NOMO-1 treated with DMSO at 0.1 percent for 48 hours (cell line): ENCODE results near the gene BTBD9.
"Not testable (repeated sequence)": the region's sequence is repeated elsewhere in the genome, so short reads cannot be mapped to it uniquely, and the experiment has no call there.

ENCODE experiments used
- DNase-seq: peaks from one replicate; lab custom pipeline; 2025; ENCODE audit not compliant: unreplicated experiment; lab: John Stamatoyannopoulos, UW

Gene BTBD9

DNA sequence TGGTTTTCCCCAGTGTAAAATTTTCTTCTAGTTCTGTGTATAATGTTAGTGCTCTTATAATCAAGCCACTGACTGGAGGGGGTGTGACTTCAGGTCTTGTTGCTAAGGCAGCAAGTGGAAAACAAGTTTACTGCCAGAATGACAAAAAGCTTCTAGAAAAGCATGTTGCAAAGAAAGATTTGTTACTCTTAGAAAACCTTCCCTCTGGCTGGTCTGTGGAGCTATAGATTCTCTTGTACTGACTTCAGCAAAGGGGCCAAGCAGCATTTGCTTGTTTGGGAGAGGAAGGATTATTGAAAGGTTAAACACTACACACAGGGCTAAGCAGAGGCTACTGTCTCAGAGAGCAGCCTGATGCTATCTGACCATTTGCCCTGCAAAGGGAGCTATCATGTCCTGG lies 288.8 kb downstream of the BTBD9 start:
- DNase-seq: no peak

DNA sequence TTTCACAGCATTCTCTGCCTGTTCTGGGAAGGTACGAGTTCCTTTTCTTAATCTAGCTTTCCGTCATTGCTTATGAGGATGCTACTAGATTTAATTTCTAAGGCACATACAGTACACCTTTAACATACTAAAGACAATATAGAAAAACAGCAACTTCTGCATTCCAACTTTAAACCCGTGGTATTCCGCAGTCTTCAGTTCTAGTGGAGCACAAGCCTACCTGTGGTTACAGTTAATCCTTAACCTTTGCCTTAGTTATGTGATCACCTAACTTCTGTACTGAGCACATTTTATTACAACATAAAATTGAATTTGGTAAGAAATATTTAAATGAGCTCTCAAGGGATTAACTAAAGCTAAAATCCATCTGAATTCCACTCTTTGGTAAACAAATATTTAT lies 289.5 kb downstream of the BTBD9 start:
- DNase-seq: no peak

DNA sequence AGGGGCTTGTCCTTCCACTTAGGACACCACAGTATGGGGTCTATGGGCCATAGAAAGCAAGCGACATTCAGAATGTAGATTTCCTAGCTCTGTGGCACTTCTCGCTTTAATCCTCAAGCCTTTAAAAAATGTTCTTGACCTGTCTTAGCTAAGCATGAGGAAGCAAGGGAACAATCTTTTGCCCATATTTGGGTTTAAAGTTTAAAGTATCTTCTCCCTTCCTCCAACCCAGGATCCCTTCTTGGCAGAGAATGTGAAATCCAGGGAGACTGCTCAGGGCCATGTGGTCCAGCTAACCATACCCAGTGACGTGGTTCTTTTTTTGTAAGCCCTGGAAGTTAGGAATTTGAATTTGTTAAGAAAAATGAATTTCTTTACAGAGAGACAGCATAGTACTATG lies 289.9 kb downstream of the BTBD9 start:
- no peak for DNase-seq

DNA sequence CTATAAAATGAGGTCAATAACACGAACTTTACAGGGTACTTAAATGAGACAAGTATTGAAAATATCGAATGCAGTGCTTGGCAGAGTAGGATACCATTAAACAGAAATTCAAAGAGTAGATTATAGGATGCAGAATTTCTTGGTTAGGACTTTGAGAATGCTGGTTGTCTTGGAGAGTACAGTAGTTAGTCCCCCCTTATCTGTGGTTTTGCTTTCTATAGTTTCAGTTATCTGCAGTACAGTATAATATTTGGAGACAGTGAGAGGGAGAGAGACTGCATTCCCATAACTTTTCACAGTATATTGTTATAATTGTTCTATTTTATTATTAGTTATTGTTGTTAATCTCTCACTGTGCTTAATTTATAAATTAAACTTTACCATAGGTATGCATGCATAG lies 290.5 kb downstream of the BTBD9 start:
- no peak for DNase-seq

DNA sequence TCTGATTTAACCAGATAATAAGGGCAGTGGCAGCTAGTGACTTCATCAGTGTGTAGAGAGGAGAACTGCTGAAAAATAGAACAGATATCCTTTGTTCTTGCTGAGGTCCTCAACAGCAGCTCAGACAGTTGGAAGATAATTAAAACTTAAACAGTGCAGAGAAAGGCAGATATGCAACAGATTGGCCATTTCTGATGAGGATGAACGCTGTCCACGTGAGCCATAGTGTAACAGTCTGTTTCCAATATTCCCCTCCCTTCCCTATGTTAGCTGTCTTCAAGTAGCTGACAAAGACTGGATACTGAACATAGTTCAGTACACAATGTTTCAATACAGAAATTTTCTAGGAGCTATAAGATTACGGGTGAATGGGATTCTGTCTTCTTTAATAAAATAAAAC lies 291.4 kb downstream of the BTBD9 start:
- no peak for DNase-seq

DNA sequence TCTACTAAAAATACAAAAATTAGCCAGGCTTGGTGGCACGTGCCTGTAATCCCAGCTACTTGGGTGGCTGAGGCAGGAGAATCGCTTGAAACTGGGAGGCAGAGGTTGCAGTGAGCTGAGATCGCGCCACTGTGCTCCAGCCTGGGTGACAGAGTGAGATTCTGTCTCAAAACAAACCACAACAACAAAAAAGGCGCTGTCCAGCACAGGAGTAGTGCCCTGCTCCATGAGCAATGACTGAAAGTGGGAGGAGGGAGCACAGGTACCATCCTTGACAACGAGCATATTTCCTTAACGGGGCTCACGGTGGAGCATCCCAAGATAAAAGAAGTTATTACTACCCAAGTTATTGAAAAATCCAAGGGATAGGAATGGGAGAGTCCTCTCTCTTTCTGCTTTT lies 291.9 kb downstream of the BTBD9 start:
- not testable (repeated sequence) for DNase-seq

DNA sequence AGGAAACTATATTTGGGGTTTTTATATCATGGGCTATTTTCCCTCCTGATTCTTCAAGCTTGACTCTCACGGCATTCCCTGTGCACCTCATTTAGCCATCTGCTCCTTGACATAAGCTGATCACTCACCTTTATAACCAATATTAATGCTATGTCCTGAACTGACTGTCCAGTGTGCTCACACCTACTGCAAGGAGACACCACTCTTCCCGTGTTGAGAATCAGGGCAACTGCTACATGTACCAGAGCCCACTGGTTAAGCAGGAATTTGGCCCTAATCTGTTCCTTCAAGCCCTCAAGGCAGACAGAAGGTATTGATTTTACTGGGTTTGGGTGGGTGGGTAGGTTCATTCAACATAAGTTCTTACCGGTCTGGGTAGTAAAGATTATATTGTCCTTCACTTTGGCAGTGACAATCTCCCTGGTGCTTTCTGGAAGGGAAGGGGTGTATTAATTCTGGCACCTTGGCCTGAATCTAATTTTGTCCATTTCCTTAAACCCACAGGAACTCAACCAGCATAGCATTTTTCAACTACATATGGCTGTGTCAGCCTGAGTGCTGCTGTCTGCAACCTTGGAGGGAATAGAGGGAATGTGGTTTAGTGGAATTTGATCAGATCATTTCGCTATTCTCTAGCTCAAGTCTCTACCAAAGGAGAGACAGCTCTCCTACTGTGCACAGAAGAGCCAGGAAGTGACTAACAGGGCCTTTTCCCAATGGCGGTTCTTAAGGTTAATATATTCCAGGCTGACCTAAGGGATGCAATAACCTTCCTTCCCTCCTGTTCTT lies 293.2 kb downstream of the BTBD9 start:
- DNase-seq: no peak

DNA sequence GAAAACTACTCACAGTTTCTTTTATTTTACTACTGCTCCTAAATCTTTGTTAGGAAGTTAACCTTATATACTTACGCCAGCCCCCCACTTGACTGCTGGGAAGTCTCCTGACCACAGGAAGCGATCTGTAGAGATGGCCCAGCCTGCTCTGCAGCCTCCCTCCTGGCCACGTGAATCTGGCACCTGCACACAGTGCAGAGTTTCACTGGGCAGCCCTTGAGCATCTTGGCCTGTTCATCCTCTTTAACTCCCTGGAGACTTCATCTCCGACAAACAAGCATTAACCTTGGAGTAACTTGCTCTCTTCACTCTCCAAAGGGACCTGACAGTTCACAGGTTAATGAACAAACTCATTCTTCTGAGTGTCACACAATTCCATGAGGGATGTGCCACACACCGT lies 294.1 kb downstream of the BTBD9 start:
- DNase-seq: no peak

DNA sequence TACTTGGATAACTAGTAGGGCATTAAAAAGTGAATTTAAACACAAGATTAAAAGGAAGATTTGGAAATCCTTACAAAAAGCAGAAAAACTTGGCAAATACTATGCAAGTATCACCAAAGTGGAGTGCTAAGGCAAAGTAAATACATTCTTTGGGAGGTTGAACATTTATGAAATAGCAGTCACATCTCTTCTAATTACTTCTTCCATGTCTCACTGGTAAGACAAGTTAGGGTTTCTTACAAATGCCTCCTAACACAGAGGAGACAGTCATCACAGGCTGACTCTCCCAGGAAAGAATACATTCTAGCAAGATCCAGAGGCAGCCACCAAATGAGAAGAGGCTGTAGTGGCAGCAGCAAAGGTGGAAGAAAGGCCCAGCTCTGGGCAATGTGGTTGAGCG lies 298.2 kb downstream of the BTBD9 start:
- no peak for DNase-seq

DNA sequence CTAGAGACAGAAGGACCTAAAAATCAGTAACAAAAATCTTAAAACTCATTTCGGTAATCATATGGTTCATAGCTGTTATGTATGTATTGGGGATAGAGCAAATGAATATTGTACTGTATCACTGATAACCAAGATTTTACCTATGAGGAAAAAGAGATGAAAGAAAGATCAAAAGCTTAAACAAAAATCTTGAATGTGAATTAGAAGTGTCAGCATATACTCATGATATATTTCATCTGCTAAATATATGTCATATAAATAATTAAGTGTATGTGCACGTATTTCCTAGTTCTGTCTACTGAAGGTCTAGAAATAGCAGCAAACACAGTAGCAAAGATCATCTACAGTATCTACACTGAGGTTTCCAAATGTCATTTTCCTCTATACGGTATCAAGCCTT lies 299.8 kb downstream of the BTBD9 start:
- DNase-seq: no peak

DNA sequence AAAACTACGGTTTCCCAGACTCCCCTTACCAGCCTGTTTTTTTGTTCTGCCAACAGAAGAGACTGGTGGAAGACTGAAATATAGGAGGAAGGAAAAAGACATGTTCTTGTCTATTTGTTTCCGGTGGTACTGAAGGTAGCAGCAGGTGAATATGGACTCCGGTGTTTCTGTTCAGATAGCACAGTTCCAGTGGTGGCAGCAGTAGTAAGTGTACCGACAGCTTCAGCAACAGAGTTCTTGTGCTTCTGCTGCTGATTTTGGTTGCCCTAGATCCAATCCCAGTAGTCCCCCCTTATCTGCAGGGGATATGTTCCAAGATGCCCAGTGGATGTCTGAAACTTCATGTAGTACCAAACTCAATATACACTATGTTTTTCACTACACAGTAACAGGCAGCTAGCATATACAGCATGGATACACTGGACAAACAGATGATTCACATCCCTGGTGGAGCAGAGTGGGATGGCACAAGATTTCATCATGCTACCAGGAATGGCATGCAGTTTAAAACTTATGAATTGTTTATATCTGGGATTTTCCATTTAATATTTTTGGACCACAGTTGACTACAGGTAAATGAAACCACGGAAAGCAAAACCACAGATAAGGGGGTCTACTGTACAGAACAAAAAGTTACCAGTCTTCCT lies 301.8 kb downstream of the BTBD9 start:
- DNase-seq: no peak

DNA sequence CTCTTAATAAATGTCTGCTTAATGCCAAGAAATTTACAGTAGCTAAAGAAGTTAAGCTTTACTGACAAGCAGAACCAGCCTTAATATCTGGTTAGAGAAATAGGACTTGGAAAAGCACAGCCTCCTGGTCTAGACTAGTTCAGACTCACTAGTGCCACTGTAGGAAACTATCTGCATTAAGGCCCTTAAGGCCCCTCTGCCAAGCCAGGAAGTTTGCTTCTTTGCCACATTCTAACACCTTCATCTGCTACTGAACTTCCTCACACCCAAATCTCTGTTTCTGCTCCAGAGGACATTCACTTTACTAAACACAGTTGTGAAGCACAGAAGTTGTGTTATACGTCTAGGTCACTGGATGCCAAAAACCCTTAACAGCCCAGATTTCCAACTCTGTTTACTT lies 302.8 kb downstream of the BTBD9 start:
- no peak for DNase-seq

DNA sequence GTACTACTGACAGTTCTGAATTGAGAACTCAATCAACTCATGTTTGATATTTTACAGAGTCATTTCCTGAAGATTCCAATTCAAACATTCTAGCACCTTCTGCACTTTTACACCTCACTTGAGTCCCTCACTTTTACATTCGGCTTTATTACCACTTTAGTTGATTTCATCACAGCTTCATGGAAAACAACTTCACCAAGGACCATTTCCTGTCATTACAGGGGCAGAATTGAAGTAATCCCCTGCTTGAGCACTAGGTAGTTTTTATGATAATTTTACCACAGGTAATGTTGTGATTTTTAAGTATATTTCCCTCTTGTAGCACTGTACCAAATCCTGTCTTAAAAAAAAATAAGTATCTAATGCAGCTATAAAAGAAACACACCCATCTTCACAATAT lies 312.9 kb downstream of the BTBD9 start:
- no peak for DNase-seq

DNA sequence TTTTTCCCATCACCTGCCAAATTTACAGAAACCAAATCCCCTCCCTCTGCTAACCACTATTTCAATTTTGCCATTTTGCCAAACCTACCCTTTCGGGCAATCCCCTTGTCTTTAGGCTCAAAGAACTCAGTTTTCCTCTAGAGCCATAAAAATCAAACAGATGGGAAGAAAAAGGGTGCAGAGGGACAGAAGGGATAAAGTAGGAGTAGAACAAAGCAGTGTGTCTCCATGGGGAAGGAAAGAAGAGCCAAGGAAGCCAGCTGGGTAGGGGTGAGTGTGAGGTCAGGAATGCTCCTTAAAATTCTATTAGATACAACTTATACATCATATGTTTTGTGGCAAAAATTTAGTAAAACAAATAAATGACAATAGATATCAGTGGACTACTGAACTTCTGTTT lies 316.5 kb downstream of the BTBD9 start:
- DNase-seq: no peak

DNA sequence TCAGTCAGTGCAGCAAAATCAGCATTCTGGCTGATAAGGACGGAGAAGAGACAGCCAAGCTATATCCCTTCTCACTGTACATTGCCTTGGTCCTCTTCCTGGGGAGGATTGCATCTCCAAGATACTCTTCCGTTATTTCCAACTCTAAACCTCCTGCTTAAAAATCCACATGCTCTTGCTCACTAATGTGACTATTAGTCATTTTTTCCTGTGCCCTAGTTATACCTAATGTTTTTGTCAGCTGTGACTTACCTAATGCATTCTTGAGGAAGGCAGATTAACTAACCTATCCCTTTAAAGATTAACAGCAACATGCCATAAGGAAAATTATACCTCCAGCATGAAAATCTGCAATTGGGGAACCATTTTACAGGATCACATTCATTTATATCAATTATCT lies 317.6 kb downstream of the BTBD9 start:
- no peak for DNase-seq

DNA sequence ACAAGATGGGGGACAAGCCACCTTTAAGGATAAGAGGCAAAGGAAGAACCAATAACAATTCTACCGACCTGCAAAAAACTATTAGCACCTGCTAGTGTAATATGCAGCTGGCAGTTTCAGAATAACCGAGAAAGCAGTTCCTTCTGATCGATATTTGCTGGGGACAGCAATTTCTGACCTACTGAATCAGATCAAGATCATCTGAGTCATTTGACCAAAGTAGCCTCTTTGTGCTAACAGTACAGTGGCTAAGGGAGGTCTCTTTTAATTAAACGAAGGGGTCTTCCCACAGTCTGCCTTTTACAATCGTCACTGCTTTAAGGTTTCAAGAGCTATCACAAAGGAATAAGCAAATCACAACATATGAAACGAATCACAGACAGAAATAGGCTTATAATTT lies 318.9 kb downstream of the BTBD9 start:
- no peak for DNase-seq

DNA sequence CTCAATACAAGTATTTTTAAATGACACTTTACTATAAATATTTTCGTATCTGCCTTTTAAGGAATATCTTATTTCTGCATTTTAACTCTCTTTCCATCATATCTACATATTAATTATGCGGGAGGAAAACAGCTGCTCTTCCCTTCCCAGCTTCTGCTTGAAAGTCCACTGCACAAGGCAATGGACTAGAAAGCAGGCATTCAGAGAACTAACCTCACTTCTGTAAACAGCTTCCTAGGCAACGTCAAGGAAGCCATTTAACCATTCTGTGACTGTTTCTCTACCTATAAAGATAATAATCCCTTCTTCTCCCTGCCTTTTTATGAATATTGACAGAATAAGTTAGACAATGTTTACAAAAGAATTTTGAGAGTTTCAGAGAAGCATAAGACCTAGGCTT lies 319.4 kb downstream of the BTBD9 start:
- no peak for DNase-seq

DNA sequence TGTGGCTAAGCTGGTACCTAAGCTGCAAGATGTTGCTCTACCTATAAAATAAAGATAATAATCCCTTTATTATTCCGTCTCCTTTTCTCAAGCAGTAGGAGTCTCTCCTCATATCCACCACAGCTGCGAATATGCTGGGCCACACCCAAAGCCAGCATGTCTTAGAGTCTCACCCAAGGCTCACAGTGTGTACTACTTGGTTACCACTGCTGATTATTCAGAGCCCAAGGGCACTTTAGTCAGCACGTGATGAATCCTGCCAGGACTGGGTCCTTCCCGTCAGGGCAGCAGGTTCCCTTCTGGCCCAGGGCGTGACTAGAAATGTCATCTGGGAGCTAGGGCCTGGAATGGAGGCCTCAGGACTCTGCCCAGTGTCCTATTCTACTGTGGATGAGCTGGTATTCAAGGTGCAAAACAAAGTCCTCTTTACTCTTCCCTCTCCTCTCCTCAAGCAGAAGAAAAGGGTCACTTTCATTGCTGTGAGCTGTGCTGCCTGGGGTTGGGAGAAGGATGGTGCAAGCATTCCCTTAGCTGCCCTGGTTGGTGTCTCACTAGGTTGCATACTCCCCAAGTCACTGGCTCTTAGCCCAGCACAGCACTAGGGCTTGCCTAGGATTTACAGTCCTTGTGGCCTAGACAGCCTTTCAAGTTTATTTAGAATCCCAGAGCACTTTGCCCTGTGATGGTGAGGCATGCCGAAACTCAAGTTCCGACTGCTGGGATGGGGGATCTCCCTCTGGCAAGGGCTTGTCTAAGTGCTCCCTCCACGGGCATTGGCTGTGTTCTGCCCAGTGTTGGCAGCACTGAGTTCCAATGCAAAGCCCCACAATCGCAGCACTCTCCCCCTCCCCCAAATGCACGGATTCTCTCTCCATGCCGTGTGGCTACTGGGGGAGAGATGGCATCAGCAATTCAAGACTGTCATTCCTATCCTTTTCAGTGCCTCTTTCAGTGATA lies 320.2 kb downstream of the BTBD9 start:
- DNase-seq: no peak

DNA sequence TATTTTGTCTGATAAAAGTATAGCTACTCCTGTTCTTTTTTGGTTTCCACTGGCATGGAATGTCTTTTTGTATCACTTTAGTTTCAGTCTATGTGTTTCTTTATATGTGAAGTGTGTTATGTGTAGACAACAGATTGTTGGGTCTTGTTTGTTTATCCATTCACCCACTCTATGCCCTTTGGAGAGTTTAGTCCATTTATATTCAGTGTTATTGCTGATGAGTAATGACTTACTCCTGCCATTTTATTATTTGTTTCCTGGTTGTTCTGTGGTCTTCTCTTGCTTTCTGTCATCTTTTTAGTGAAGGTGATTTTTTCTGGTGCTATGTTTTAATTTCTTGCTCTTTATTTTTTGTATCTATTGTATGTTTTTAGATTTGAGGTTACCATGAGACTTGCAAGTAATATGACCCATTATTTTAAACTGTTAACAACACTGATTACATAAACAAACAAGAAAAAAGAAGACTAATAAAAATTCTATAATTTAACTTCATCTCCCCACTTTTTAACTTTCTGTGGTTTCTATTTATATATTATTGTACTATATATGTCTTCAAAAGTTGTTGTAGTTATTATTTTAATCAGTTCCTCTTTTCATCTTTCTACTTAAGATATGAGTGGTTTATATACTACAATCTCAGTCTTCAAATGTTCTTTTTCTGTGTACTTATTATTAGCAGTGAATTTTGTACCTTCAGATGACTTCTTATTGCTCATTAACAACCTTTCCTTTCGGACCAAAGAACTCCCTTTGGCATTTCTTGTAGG lies 323.4 kb downstream of the BTBD9 start:
- DNase-seq: no peak

DNA sequence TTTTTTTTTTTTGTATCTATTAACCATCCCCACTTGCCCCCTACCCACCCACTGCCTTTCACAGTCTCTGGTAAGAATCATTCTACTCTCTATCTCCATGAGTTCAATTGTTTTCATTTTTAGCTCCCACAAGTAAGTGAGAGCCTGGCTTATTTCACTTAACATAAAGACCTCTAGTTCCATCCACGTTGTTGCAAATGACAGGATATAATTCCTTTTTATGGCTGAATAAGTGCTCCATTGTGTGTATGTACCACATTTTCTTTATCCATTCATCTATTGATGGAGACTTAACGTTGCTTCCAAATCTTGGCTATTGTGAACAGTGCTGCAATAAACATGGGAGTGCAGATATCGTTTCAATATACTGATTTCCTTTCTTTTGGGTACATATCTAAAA lies 328.5 kb downstream of the BTBD9 start:
- no peak for DNase-seq

DNA sequence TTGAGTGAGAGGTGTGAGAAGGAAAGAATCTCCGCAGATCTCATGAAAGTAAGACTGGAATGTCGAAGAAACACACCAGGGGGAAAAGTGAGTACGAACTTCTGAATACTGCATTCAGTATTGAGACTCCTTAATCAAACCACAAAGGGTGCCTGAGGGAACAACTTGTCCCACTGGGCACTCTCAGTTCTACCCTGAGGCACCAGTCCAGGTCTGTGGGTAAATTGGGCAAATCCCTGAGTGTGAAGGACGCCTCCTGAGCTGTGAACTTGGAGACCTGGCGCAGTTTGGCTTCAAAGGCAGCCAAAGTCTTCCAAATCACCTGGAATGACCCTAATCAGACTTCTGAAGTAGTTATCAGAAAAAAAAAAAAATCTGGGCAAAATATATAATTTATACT lies 329.7 kb downstream of the BTBD9 start:
- no peak for DNase-seq
